Measurements from ENCODE around the gene SWAP70.

GRCh38 chr11:9626496-9627394, 37.1 kb upstream of the SWAP70 start:
- TF ChIP-seq CTCF (conservative IDR thresholded peaks at IDR 0.05 in 1 of 2, IDR thresholded peaks at IDR 0.05 in 1 of 2; ENCODE audit: extremely low read depth in 1 of 2, insufficient read depth in 1 of 2, low read depth in 1 of 2, low read length in 2 of 2) (no peak), EZH2 (IDR thresholded peaks at IDR 0.05; ENCODE audit: borderline replicate concordance, low read length) (no peak)

Measured in mammary epithelial cell (primary cell).